ENCODE measurements around the gene METTL23. TPM values are rescaled to one million over a fixed set of nuclear protein-coding genes. Genes with fewer than 3 reads are reported as not detected.

The METTL23 gene
- total and polyA plus RNA-seq, 2 of the 8 experiments (the other 6 are each of a cell fraction or from before 2014, with no cell fraction given), result 36.1 to 60.2 TPM

DNA sequence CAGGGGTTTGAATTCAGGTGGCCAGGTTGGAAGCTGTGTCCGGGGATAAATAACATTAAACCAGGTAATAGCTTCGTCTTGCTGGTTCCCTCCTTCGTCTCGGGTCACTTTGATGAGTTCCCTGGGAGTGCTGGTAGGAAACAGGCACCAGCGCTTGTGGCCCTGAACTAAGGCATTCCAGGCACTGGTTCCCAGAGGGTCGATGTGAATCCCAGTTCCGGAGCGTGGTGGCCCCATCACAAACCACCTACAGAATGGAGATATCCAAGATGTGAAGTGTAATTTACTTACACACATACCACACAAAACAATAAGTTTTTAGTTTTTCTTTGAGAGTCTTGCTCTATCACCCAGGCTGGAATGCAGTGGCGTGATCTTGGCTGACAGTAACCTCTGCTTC lies 2.8 kb upstream of the METTL23 start:
- peaks cover 11% of the 10 kb centered on the region for H3K23me2 ChIP-seq (ENCODE audit: low read depth, low read length)
- no peak overlapping the region for H4K91ac ChIP-seq (replicated peaks; ENCODE audit: insufficient read length, low read length)
- H4K8ac ChIP-seq (ENCODE audit: extremely low read depth, insufficient read depth, low read length), result no peak overlapping the region
- no peak overlapping the region for H3K18ac ChIP-seq (ENCODE audit: extremely low read depth, low read length)
- no peak overlapping the region for H3K14ac ChIP-seq (ENCODE audit: insufficient read length)
- FAIRE-seq (no peak), DNase-seq (ENCODE audit: low read depth in 1 of 2, low spot score in 2 of 2) (no peak)
- no peak overlapping the region for H2AFZ ChIP-seq (ENCODE audit: low read length)
- H3K4me2 ChIP-seq (ENCODE audit: insufficient read depth in 1 of 2, low read depth in 2 of 2, low read length in 2 of 2), result no peak overlapping the region
- H2BK5ac ChIP-seq (ENCODE audit: low read depth, low read length), result no peak overlapping the region
- TF ChIP-seq EZH2 (IDR thresholded peaks at IDR 0.05; ENCODE audit: low read depth, low read length, severe bottlenecking) (no peak), CREB1 (IDR thresholded peaks at IDR 0.05) (no peak), EP300 (IDR thresholded peaks at IDR 0.05; ENCODE audit: borderline replicate concordance in 1 of 2, low read depth in 2 of 2, low read length in 2 of 2) (no peak), TAF1 (IDR thresholded peaks at IDR 0.05; ENCODE audit: low read depth, low read length) (no peak), HDAC2 (IDR thresholded peaks at IDR 0.05; ENCODE audit: borderline replicate concordance in 1 of 2, low read depth in 2 of 2, low read length in 2 of 2) (no peak), POLR2AphosphoS5 (IDR thresholded peaks at IDR 0.05; ENCODE audit: low read depth, low read length) (no peak), RFX5 (IDR thresholded peaks at IDR 0.05; ENCODE audit: borderline replicate concordance, low read depth, low read length) (no peak), POLR2A (IDR thresholded peaks at IDR 0.05; ENCODE audit: control extremely low read depth in 1 of 2, low read depth in 2 of 2, low read length in 2 of 2) (no peak), MAFK (IDR thresholded peaks at IDR 0.05; ENCODE audit: low read depth, low read length) (no peak), YY1 (IDR thresholded peaks at IDR 0.05; ENCODE audit: low read depth, low read length) (no peak), GABPA (IDR thresholded peaks at IDR 0.05; ENCODE audit: borderline replicate concordance, insufficient read depth, low read length) (no peak), NANOG (IDR thresholded peaks at IDR 0.05; ENCODE audit: insufficient read depth, low read depth, low read length, poor library complexity, severe bottlenecking) (no peak), TAF7 (optimal IDR thresholded peaks at IDR 0.05; ENCODE audit: borderline replicate concordance, low read depth, low read length) (no peak), BCL11A (IDR thresholded peaks at IDR 0.05; ENCODE audit: low read depth in 2 of 2, low read length in 2 of 2) (no peak)
- no peak overlapping the region for H2BK15ac ChIP-seq (ENCODE audit: low read length)
- no peak overlapping the region for H2BK12ac ChIP-seq (ENCODE audit: low read depth, low read length)
- H3K4me3 ChIP-seq (ENCODE audit: extremely low read depth in 1 of 4, insufficient read depth in 2 of 4, low read depth in 3 of 4, low read length in 4 of 4), result no peak overlapping the region
- H3K79me1 ChIP-seq (ENCODE audit: low read depth, low read length), result peaks cover 2% of the 10 kb centered on the region; the same call in 1 of the 2 replicates
- H3K27me3 ChIP-seq (replicated peaks in 1 of 4; ENCODE audit: control insufficient read depth in 3 of 4, extremely low read depth in 1 of 4, insufficient read depth in 3 of 4, low read length in 3 of 4), result no peaks in the 10 kb centered on the region; a peak in 2 of 7 replicates
- peaks cover 0 to 27% of the 10 kb centered on the region in 2 experiments; a peak in 2 of 4 replicates for H3K79me2 ChIP-seq (ENCODE audit: control insufficient read depth in 1 of 2, insufficient read depth in 2 of 2, low read length in 2 of 2)
- peaks cover 0 to 12% of the 10 kb centered on the region in 2 experiments for H4K20me1 ChIP-seq (replicated peaks in 1 of 2; ENCODE audit: control insufficient read depth in 1 of 2, insufficient read depth in 2 of 2, low read length in 2 of 2)
- no peak overlapping the region for H2AK5ac ChIP-seq (ENCODE audit: low read depth, low read length)
- H3K9ac ChIP-seq (replicated peaks in 1 of 4; ENCODE audit: extremely low read depth in 1 of 4, low read depth in 3 of 4, low read length in 3 of 4), result no peak overlapping the region
- CTCF ChIA-PET (ENCODE audit: partially characterized antibody), result interaction anchor here (1.0 to 2.3 kb wide), 5 partner anchors 7 to 100 kb away, joined by 3 to 13 read pairs (median 3); no protein-coding TSS in a partner anchor
- 94% methylated on average over 9 of the region's 9 CpGs; no CpG with 5 or more reads in 1 of the 2 experiments for WGBS, 2 experiments (ENCODE audit: extremely low coverage in 1 of 2, insufficient coverage in 1 of 2, insufficient read length in 1 of 2, insufficient replicate concordance in 2 of 2, low coverage in 1 of 2, low lambda C conversion rate in 2 of 2, missing lambda C conversion rate in 1 of 2)
- no peak overlapping the region for H2BK20ac ChIP-seq (ENCODE audit: low read length)
- H4K5ac ChIP-seq (ENCODE audit: insufficient read length, low read depth, low read length), result no peak overlapping the region
- POLR2A ChIA-PET (ENCODE audit: partially characterized antibody), result interaction anchor here (8.4 kb wide), 1 partner anchor 12 kb away, joined by 181 read pairs; the partner anchor contains the start of genes MFSD11 and SRSF2
- H3K56ac ChIP-seq (replicated peaks; ENCODE audit: insufficient read length, low read depth, low read length), result no peak overlapping the region
- no peak overlapping the region for H3K4ac ChIP-seq (replicated peaks; ENCODE audit: insufficient read length, low read depth, low read length)
- H3K23ac ChIP-seq (ENCODE audit: insufficient read length), result no peak overlapping the region
- no peaks in the 10 kb centered on the region for H3K9me3 ChIP-seq (ENCODE audit: insufficient read depth in 2 of 2, low read depth in 1 of 2, low read length in 1 of 2)
- peaks cover 0 to 9% (median 2%) of the 10 kb centered on the region in 4 experiments; a peak in 5 of 7 replicates for H3K4me1 ChIP-seq (replicated peaks in 1 of 4; ENCODE audit: control insufficient read depth in 3 of 4, insufficient read depth in 4 of 4, low read length in 3 of 4)
- no peak overlapping the region for H3K27ac ChIP-seq (ENCODE audit: low read depth, low read length)
- H3K36me3 ChIP-seq (ENCODE audit: control insufficient read depth in 2 of 4, insufficient read depth in 4 of 4, low read length in 3 of 4), result peaks cover 11 to 41% (median 29%) of the 10 kb centered on the region in 4 experiments
- no peak overlapping the region for H2BK120ac ChIP-seq (replicated peaks; ENCODE audit: low read depth, low read length)
